HL-60 (cell line): Measurements from ENCODE around the gene C2orf74.
"Not testable (repeated sequence)": the region's sequence is repeated elsewhere in the genome, so short reads cannot be mapped to it uniquely, and the experiment has no call there.

Experiments
- CTCF ChIP-seq: IDR thresholded peaks from one replicate; pipeline ENCODE4 v1.5.1; 2011; ENCODE audit warnings: low read length, control low read depth, inconsistent platforms; ENCODE audit not compliant: insufficient read depth
- GABPA ChIP-seq: IDR thresholded peaks from 2 replicates; pipeline ENCODE4 v1.6.1; 2012; ENCODE audit warnings: low read depth
- POLR2AphosphoS5 ChIP-seq: IDR thresholded peaks from 2 replicates; pipeline ENCODE4 v1.6.1; 2012; ENCODE audit warnings: low read depth

DNA sequence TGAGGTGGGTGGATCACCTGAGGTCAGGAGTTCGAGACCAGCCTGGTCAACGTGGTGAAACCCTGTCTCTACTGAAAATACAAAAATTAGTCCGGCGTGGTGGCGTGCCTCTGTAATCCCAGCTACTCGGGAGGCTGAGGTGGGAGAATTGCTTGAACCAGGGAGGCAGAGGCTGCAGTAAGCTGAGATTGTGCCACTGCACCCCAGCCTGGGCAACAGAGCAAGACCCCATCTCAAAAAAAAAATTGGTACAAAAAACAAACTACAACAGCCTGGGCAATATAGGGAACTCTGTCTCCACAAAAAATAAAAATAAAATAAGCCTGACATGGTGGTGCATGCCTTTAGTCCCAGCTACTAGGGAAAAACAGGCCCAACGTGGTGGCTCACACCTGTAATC lies 3.1 kb downstream of the C2orf74 start:
- TF ChIP-seq CTCF, POLR2AphosphoS5, GABPA: not testable (repeated sequence)
